Hepatic stellate cell (primary cell): Measurements from ENCODE around the gene RGS3.
"Not testable (repeated sequence)": the region's sequence is repeated elsewhere in the genome, so short reads cannot be mapped to it uniquely, and the experiment has no call there.

Experiments used
- DNase-seq: peaks from one replicate; pipeline ENCODE4 v3.0.0; 2011; ENCODE audit warnings: low spot score

The RGS3 gene

DNA sequence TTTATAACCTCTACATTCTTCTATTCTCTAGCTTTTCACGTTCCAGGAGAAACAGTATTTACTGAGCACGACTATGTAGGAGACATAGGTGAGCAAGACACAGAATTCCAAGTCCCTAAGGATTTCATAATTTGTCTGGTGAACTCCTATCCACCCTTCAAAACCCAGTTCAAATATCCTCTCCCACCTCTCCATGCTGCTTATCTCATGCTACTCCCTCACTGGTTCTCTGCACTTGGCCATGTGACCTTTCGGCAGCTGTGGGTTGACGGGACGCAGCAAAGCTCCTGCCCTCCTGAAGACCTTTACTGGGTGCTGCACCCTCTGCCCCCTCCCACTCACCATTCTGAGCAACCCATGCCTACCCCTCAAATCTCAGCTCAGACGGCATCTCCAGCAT is 173.2 kb downstream of the RGS3 start:
- DNase-seq, result no peak

DNA sequence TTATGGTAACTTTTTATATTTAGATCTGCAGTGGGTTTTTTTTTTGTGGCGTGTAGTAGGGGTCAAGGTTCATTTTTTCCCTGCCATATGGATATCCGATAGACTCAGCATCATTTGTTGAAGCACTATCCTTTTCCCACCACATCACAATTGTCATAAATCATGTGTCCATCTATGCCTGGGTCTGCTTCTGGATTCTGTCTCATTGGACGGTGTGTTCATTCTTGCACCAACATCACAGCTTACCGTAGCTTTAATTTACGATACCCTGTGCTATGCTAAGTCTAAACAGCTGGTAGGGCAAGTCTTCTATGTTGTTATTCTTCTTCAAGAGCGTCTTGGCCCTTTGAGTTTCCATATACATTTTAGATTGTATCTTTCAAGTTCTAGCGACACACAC is 175.0 kb downstream of the RGS3 start:
- no peak for DNase-seq

DNA sequence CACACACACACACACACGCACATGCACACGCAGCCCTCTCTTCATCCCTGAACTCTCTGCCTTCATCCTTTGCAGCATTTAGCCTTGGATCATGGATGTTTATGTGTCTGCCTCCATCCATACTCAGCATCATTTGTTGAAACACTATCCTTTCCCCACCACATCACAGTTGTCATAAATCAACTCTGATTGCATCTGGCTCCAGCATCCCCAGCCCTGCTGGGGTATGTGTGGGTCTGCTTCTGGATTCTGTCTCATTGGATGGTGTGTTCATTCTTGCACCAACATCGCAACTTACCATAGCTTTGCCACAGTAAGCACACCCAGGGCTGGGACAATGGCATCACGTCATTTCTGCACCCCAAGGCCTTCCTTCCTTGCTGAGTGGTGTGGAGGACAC is 175.4 kb downstream of the RGS3 start:
- no peak for DNase-seq

DNA sequence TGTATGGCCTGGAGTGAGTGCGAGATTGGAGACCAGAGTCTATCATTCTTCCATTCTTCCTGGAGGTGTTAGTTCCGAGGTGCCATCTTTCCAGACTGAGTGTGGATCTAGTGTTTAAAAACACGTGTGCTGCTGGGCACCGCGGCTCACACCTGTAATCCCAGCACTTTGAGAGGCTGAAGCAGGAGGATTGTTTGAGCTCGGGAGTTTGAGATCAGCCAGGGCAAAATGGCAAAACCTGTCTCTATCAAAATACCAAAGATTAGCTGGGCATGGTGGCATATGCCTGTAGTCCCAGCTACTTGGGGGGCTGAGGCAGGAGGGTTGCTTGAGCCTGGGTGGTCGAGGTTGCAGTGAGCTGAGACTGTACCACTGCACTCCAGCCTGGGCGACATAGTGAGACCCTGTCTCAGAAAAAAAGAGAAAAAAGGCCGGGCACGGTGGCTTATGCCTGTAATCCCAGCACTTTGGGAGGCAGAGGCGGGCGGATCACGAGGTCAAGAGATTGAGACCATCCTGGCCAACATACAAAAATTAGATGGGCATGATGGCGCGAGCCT is 176.0 kb downstream of the RGS3 start:
- DNase-seq, result not testable (repeated sequence)

DNA sequence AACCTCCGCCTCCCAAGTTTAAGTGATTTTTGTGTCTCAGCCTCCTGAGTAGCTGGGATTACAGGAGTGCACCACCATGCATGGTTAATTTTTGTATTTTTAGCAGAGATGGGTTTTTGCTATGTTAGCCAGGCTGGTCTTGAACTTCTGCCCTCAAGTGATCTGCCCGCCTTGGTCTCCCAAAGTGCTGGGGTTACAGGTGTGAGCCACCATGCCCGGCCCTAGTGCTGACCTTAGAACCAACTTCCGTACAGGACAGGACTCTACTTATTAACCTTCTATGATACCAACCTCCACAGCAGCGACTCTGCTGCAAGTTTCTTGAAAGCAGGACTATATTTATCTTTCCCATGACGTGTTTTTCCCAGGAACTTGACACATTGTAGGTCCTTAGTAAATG is 176.9 kb downstream of the RGS3 start:
- DNase-seq, result no peak

DNA sequence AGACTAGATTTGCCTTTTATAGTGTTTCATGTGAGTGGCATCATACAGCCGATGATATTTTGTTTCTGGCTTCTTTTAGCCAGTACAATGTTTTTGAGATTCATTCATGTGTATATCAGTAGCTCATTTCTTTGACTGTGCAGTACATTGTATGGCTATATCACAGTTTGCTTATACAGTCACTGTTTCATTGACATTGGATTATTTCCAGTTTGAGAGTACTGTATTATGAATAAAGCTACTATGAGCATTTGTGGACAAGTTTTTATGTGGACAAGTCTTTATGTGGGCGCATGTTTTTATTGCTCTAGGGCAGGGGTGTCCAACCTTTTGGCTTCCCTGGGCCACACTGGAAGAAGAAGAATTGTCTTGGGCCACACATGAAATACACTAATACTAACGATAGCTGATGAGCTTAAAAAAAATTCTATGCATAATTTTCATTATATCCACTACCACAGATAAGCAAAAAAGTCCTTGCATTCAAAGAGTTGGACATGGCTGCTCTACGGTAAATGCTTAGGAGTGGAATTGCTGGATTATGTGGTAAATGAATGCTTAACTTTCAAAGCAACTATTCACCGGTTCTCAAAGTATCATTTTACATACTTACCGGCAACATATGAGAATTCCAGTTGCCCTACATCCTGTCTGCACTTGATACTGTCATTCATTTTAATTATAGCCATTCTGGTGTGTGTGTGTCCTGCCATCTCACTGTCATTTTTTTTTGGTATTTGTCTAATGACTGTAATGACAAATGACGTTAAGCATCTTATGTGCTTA is 177.8 kb downstream of the RGS3 start:
- DNase-seq, result no peak

DNA sequence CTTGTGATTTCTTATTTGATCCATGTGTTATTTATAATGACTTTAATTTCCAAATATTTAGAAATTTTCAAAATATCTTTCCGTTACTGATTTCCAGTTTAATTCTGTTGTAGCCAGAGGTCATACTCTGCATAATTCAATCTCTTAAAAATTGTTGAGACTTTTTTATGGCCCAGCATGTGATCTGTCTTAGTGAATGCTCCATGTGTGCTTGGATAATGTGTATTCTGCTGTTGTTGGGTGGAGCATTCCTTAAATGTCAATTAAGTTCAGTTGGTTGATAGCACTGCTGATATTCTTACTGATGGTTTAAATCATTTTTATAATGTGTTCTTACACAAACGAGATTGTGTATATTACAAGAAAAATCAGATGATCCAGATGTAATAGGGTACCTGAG is 180.8 kb downstream of the RGS3 start:
- DNase-seq, result no peak

DNA sequence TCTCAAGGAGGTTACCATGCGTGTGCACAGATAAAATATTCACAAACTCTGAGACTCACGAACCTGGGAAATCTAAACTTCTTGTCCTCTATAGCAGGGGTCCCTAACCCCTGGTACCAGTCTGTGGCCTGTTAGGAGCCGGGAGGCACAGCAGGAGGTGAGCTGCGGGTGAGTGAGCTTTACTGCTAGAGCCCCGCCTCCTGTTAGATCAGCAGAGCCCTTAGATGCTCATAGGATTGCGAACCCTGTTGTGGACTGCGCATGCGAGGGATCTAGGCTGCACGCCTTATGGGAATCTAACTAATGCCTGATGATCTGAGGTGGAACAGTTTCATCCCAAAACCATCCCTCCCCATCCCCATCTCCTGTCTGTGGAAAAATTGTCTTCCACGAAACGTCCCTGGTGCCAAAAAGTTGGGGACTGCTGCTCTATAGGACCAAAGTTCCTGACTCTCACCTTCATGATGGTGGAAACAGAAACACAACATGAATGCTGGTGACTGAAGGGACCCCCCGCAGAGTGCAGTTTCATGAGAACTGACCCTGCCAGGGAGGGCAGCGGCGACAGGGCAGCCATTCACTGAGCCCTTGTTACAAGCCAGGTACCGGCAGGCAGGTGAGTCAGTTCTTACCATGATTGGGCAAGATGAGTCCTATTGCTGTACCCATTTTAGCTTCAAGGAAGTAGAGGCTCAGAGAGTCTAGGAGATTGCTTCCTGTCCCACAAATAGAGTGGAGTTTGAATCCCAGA is 181.9 kb downstream of the RGS3 start:
- no peak for DNase-seq

DNA sequence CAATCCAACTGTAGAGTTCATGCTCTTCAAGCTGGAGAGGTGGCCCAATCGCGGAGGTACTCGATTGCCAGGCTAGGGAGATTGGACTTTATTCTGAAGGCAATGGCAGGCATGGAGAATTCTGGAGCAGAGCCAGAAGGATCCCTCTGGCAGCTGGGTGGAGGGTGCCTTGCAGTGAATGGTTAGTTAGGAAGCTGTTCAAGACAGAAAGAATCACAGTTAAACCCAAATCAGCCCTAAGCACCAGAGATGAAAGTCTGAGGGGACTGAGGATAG is 182.4 kb downstream of the RGS3 start:
- DNase-seq, result no peak

DNA sequence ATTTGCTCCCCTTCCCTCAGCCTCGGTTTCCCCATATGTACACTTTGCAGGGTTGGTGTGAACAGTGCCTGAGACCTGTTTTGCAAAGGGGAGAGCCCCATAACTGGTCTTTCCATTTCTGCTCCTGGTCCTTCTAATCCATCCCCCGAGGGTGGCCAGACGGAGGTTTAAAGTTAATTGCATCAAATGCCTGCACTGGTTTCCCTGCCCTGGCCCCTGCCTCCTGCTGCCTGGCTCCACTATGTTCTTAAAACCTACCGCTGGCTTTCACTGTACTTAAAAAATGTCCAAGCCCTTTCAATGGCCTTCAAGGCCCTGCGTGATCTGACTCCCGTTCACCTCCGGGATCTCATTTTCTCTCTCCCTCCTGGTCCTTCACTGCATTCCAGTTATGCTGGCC is 183.0 kb downstream of the RGS3 start:
- DNase-seq, result no peak
